ENCODE measurements around the gene WNT7B.

GRCh38 chr22:45934168-45934564 is 42.8 kb downstream of the WNT7B start:
- no peak for TF ChIP-seq ATF1 (CRISPR knock-in tag; IDR thresholded peaks at IDR 0.05)
- no peak for TF ChIP-seq TEAD1 (CRISPR knock-in tag; IDR thresholded peaks at IDR 0.05)
- TF ChIP-seq ZNF281 (CRISPR knock-in tag; IDR thresholded peaks at IDR 0.05): no peak
- TF ChIP-seq MLX (CRISPR knock-in tag; IDR thresholded peaks at IDR 0.05): no peak
- no peak for TF ChIP-seq FOXJ3 (CRISPR knock-in tag; IDR thresholded peaks at IDR 0.05; ENCODE audit: borderline replicate concordance)
- TF ChIP-seq CTCF (IDR thresholded peaks at IDR 0.05): no peak
